Measurements from ENCODE around the gene ADAM19. TPM values are rescaled to one million over a fixed set of nuclear protein-coding genes. Genes with fewer than 3 reads are reported as not detected.

ADAM19 gene
- total and polyA plus RNA-seq, 3 experiments from 2014 or later = 4.1 to 26.8 (median 26.5) TPM

GRCh38 chr5:157556615-157557418 lies 18.8 kb downstream of the ADAM19 start:
- Histone ChIP-seq H3K27me3 (ENCODE audit: insufficient read depth, low read length, poor library complexity, severe bottlenecking) (no peaks in the 10 kb centered on the region), H3K4me1 (ENCODE audit: insufficient read depth, low read length) (peaks cover 6% of the 10 kb centered on the region), H3K27ac (ENCODE audit: low read depth, low read length) (no peak overlapping the region), H3K4me3 (ENCODE audit: low read length) (no peak overlapping the region), H3K9me3 (ENCODE audit: low read length) (no peaks in the 10 kb centered on the region), H3K36me3 (ENCODE audit: insufficient read depth, low read length) (no peaks in the 10 kb centered on the region)
- Mint-ChIP-seq H3K4me3 (no peak overlapping the region), H3K9me3 (no peaks in the 10 kb centered on the region), H3K36me3 (peaks cover 4 to 16% (median 4%) of the 10 kb centered on the region in 3 donors), H3K4me1 (peaks cover 31 to 72% (median 72%) of the 10 kb centered on the region in 3 donors), H3K27me3 (no peaks in the 10 kb centered on the region), H3K27ac (peak overlapping the region in 7 of 8 donors; percentile 22 to 84 (median 41))
- DNase-seq = no peak
- ChIA-PET POLR2A (no interaction called here), CTCF (no interaction called here)

- ChIA-PET POLR2A (interaction anchor here (0.6 kb wide), 1 partner anchor 68 kb away, joined by 3 read pairs; no protein-coding TSS in a partner anchor), CTCF (interaction anchor here (1.2 to 1.3 kb wide), 2 partner anchors 13 to 14 kb away, joined by 3 read pairs; no protein-coding TSS in a partner anchor)
- no peaks in the 10 kb centered on the region for H3K27me3 Mint-ChIP-seq
- peak overlapping the region in 2 of 7 donors; percentile 9 to 17 for H3K4me3 Mint-ChIP-seq
- H3K4me1 Mint-ChIP-seq = peaks cover 38 to 77% (median 69%) of the 10 kb centered on the region in 3 donors
- no peaks in the 10 kb centered on the region for H3K9me3 ChIP-seq (ENCODE audit: low read length)
- H3K9me3 Mint-ChIP-seq = no peaks in the 10 kb centered on the region
- H3K4me1 ChIP-seq (ENCODE audit: insufficient read depth, low read length) = peaks cover 6% of the 10 kb centered on the region
- H3K36me3 Mint-ChIP-seq = peaks cover 5 to 9% (median 7%) of the 10 kb centered on the region in 3 donors
- DNase-seq = no peak
- peak overlapping the region in 7 of 8 donors; percentile 6 to 91 (median 62) for H3K27ac Mint-ChIP-seq
- no peak overlapping the region for H3K4me3 ChIP-seq (ENCODE audit: low read length)
- no peaks in the 10 kb centered on the region for H3K27me3 ChIP-seq (ENCODE audit: insufficient read depth, low read length, poor library complexity, severe bottlenecking)
- no peak overlapping the region for H3K27ac ChIP-seq (ENCODE audit: low read depth, low read length)
- H3K36me3 ChIP-seq (ENCODE audit: insufficient read depth, low read length) = no peaks in the 10 kb centered on the region
Observed at GRCh38 chr5:157555037-157555640, 20.4 kb downstream of the ADAM19 start.

GRCh38 chr5:157554179-157555036 lies 21.2 kb downstream of the ADAM19 start:
- no peaks in the 10 kb centered on the region for H3K36me3 ChIP-seq (ENCODE audit: insufficient read depth, low read length)
- peaks cover 3 to 9% (median 8%) of the 10 kb centered on the region in 3 donors for H3K36me3 Mint-ChIP-seq
- peaks cover 6% of the 10 kb centered on the region for H3K4me1 ChIP-seq (ENCODE audit: insufficient read depth, low read length)
- H3K27me3 ChIP-seq (ENCODE audit: insufficient read depth, low read length, poor library complexity, severe bottlenecking) = no peaks in the 10 kb centered on the region
- ChIA-PET POLR2A (interaction anchor here (0.6 kb wide), 1 partner anchor 67 kb away, joined by 3 read pairs; no protein-coding TSS in a partner anchor), CTCF (interaction anchor here (1.2 to 1.3 kb wide), 2 partner anchors 13 to 14 kb away, joined by 3 read pairs; no protein-coding TSS in a partner anchor)
- peaks cover 43 to 85% (median 76%) of the 10 kb centered on the region in 3 donors for H3K4me1 Mint-ChIP-seq
- H3K27me3 Mint-ChIP-seq = no peaks in the 10 kb centered on the region
- peak overlapping the region in 6 of 8 donors; percentile 24 to 91 (median 65) for H3K27ac Mint-ChIP-seq
- no peak overlapping the region for H3K4me3 ChIP-seq (ENCODE audit: low read length)
- H3K4me3 Mint-ChIP-seq = peak overlapping the region in 1 of 7 donors; percentile 9
- no peaks in the 10 kb centered on the region for H3K9me3 Mint-ChIP-seq
- no peak for DNase-seq
- no peak overlapping the region for H3K27ac ChIP-seq (ENCODE audit: low read depth, low read length)
- H3K9me3 ChIP-seq (ENCODE audit: low read length) = no peaks in the 10 kb centered on the region

GRCh38 chr5:157552650-157553049 lies 22.9 kb downstream of the ADAM19 start:
- H3K27me3 ChIP-seq (ENCODE audit: insufficient read depth, low read length, poor library complexity, severe bottlenecking) = no peaks in the 10 kb centered on the region
- Mint-ChIP-seq H3K4me1 (peaks cover 59 to 85% (median 77%) of the 10 kb centered on the region in 3 donors), H3K4me3 (peak overlapping the region in 2 of 7 donors; percentile 26 to 66), H3K9me3 (no peaks in the 10 kb centered on the region), H3K27ac (peak overlapping the region in 2 of 8 donors; percentile 32 to 84), H3K36me3 (peaks cover 2 to 9% (median 8%) of the 10 kb centered on the region in 3 donors), H3K27me3 (no peaks in the 10 kb centered on the region)
- H3K36me3 ChIP-seq (ENCODE audit: insufficient read depth, low read length) = no peaks in the 10 kb centered on the region
- no peak for DNase-seq
- ChIA-PET CTCF (no interaction called here), POLR2A (interaction anchor here (1.5 kb wide), 1 partner anchor 11 kb away, joined by 12 read pairs; no protein-coding TSS in a partner anchor)
- peaks cover 19% of the 10 kb centered on the region for H3K4me1 ChIP-seq (ENCODE audit: insufficient read depth, low read length)
- H3K9me3 ChIP-seq (ENCODE audit: low read length) = no peaks in the 10 kb centered on the region
- no peak overlapping the region for H3K27ac ChIP-seq (ENCODE audit: low read depth, low read length)
- H3K4me3 ChIP-seq (ENCODE audit: low read length) = no peak overlapping the region

GRCh38 chr5:157550663-157551062 lies 24.9 kb downstream of the ADAM19 start:
- Mint-ChIP-seq H3K9me3 (no peaks in the 10 kb centered on the region), H3K4me1 (peaks cover 67 to 87% (median 81%) of the 10 kb centered on the region in 3 donors), H3K36me3 (peaks cover 2 to 9% (median 8%) of the 10 kb centered on the region in 3 donors), H3K27ac (peak overlapping the region in 5 of 8 donors; percentile 17 to 80 (median 78)), H3K4me3 (peak overlapping the region in 1 of 7 donors; percentile 20), H3K27me3 (no peaks in the 10 kb centered on the region)
- Histone ChIP-seq H3K27me3 (ENCODE audit: insufficient read depth, low read length, poor library complexity, severe bottlenecking) (no peaks in the 10 kb centered on the region), H3K9me3 (ENCODE audit: low read length) (no peaks in the 10 kb centered on the region), H3K36me3 (ENCODE audit: insufficient read depth, low read length) (no peaks in the 10 kb centered on the region), H3K4me3 (ENCODE audit: low read length) (no peak overlapping the region), H3K27ac (ENCODE audit: low read depth, low read length) (no peak overlapping the region), H3K4me1 (ENCODE audit: insufficient read depth, low read length) (peaks cover 26% of the 10 kb centered on the region)
- no peak for DNase-seq
- ChIA-PET POLR2A (no interaction called here), CTCF (interaction anchor here (1.1 to 1.3 kb wide), 3 partner anchors 9 to 42 kb away, joined by 3 to 5 read pairs (median 3); no protein-coding TSS in a partner anchor)

GRCh38 chr5:157549954-157550549 lies 25.5 kb downstream of the ADAM19 start:
- peak overlapping the region in 7 of 8 donors; percentile 38 to 81 (median 78) for H3K27ac Mint-ChIP-seq

GRCh38 chr5:157549283-157549629 lies 26.3 kb downstream of the ADAM19 start:
- Histone ChIP-seq H3K9me3 (ENCODE audit: low read length) (no peaks in the 10 kb centered on the region), H3K36me3 (ENCODE audit: insufficient read depth, low read length) (no peaks in the 10 kb centered on the region), H3K4me1 (ENCODE audit: insufficient read depth, low read length) (peaks cover 33% of the 10 kb centered on the region), H3K27me3 (ENCODE audit: insufficient read depth, low read length, poor library complexity, severe bottlenecking) (no peaks in the 10 kb centered on the region), H3K4me3 (ENCODE audit: low read length) (no peak overlapping the region), H3K27ac (ENCODE audit: low read depth, low read length) (no peak overlapping the region)
- H3K4me1 Mint-ChIP-seq = peaks cover 70 to 87% (median 81%) of the 10 kb centered on the region in 3 donors
- peaks cover 2 to 9% (median 8%) of the 10 kb centered on the region in 3 donors for H3K36me3 Mint-ChIP-seq
- H3K27me3 Mint-ChIP-seq = no peaks in the 10 kb centered on the region
- POLR2A ChIA-PET = no interaction called here
- no peak for DNase-seq
- CTCF ChIA-PET = interaction anchor here (1.0 kb wide), 1 partner anchor 160 kb away, joined by 3 read pairs; no protein-coding TSS in a partner anchor
- H3K27ac Mint-ChIP-seq = peak overlapping the region; percentile 5 to 80 (median 74)
- peak overlapping the region; percentile 1 to 65 (median 22) for H3K4me3 Mint-ChIP-seq
- no peaks in the 10 kb centered on the region for H3K9me3 Mint-ChIP-seq

More at GRCh38 chr5:157549954-157550549, 25.5 kb downstream of the ADAM19 start:
- Mint-ChIP-seq H3K27me3 (no peaks in the 10 kb centered on the region), H3K4me3 (peak overlapping the region in 6 of 7 donors; percentile 4 to 65 (median 34)), H3K36me3 (peaks cover 2 to 9% (median 8%) of the 10 kb centered on the region in 3 donors), H3K4me1 (peaks cover 68 to 87% (median 81%) of the 10 kb centered on the region in 3 donors), H3K9me3 (no peaks in the 10 kb centered on the region)
- Histone ChIP-seq H3K27ac (ENCODE audit: low read depth, low read length) (no peak overlapping the region), H3K27me3 (ENCODE audit: insufficient read depth, low read length, poor library complexity, severe bottlenecking) (no peaks in the 10 kb centered on the region), H3K4me3 (ENCODE audit: low read length) (no peak overlapping the region), H3K9me3 (ENCODE audit: low read length) (no peaks in the 10 kb centered on the region), H3K4me1 (ENCODE audit: insufficient read depth, low read length) (peaks cover 26% of the 10 kb centered on the region), H3K36me3 (ENCODE audit: insufficient read depth, low read length) (no peaks in the 10 kb centered on the region)
- ChIA-PET POLR2A (no interaction called here), CTCF (interaction anchor here (1.0 to 1.3 kb wide), 2 partner anchors 43 to 160 kb away, joined by 3 read pairs; no protein-coding TSS in a partner anchor)
- no peak for DNase-seq

All from CD8-positive, alpha-beta memory T cell (primary cell).